Astrocyte (in vitro differentiated cells and primary cell): ENCODE data around the gene RALGPS1. TPM values are rescaled to one million over a fixed set of nuclear protein-coding genes. Genes with fewer than 3 reads are reported as not detected.

ENCODE experiments used
- DNase-seq: peaks from one replicate; pipeline ENCODE4 v3.0.0-alpha.2; 2010; ENCODE audit warnings: low read depth
- FAIRE-seq: peaks from 2 replicates; lab custom pipeline; 2011; peaks lifted over from hg19 to GRCh38; lab: Jason Lieb, UNC
- H2AFZ ChIP-seq: 2 replicates; pipeline ENCODE4 v1.6.0; 2012; ENCODE audit warnings: low read depth, low read length, inconsistent platforms
- H3K27ac ChIP-seq: 2 replicates; pipeline ENCODE4 v1.5.1; 2011; ENCODE audit warnings: low read depth, low read length, inconsistent platforms
- H3K27me3 ChIP-seq: 2 replicates; pipeline ENCODE4 v1.6.0; 2011; ENCODE audit warnings: low read length, inconsistent platforms; ENCODE audit not compliant: insufficient read depth
- H3K36me3 ChIP-seq: 2 replicates; pipeline ENCODE4 v1.5.1; 2011; ENCODE audit warnings: low read length, inconsistent platforms; ENCODE audit not compliant: insufficient read depth
- H3K4me1 ChIP-seq: 2 replicates; pipeline ENCODE4 v1.5.1; 2011; ENCODE audit warnings: low read length, inconsistent platforms; ENCODE audit not compliant: insufficient read depth
- H3K4me2 ChIP-seq: 2 replicates; pipeline ENCODE4 v1.6.0; 2012; ENCODE audit warnings: low read length, inconsistent platforms
- H3K4me3 ChIP-seq: 2 replicates; pipeline ENCODE4 v1.5.1; 2011; ENCODE audit warnings: low read depth, mild to moderate bottlenecking, low read length, inconsistent platforms; ENCODE audit not compliant: insufficient read depth
- H3K79me2 ChIP-seq: 2 replicates; pipeline ENCODE4 v1.6.0; 2012; ENCODE audit warnings: mild to moderate bottlenecking, low read length, inconsistent platforms; ENCODE audit not compliant: insufficient read depth
- H3K9ac ChIP-seq: 2 replicates; pipeline ENCODE4 v1.6.0; 2012; ENCODE audit warnings: mild to moderate bottlenecking, low read length, inconsistent platforms
- H3K9me3 ChIP-seq: 2 replicates; pipeline ENCODE4 v1.5.1; 2012; ENCODE audit warnings: low read depth, mild to moderate bottlenecking, low read length, inconsistent platforms; ENCODE audit not compliant: insufficient read depth
- H4K20me1 ChIP-seq: 2 replicates; pipeline ENCODE4 v1.6.0; 2012; ENCODE audit warnings: low read length, inconsistent platforms; ENCODE audit not compliant: insufficient read depth
- H3K27ac Mint-ChIP-seq: one replicate; pipeline ENCODE4 v1.8.0; 2021; ENCODE audit warnings: mild to moderate bottlenecking, mixed read lengths; ENCODE audit not compliant: unreplicated experiment
- H3K27me3 Mint-ChIP-seq: one replicate; pipeline ENCODE4 v1.8.0; 2021; ENCODE audit warnings: low read depth, mixed read lengths; ENCODE audit not compliant: unreplicated experiment
- H3K36me3 Mint-ChIP-seq: one replicate; pipeline ENCODE4 v1.8.0; 2021; ENCODE audit warnings: low read depth, mixed read lengths; ENCODE audit not compliant: unreplicated experiment
- H3K4me1 Mint-ChIP-seq: one replicate; pipeline ENCODE4 v1.8.0; 2021; ENCODE audit warnings: low read depth, mixed read lengths; ENCODE audit not compliant: unreplicated experiment
- H3K4me3 Mint-ChIP-seq: one replicate; pipeline ENCODE4 v1.8.0; 2021; ENCODE audit warnings: mild to moderate bottlenecking, moderate library complexity, mixed read lengths; ENCODE audit not compliant: unreplicated experiment
- H3K9me3 Mint-ChIP-seq: one replicate; pipeline ENCODE4 v1.8.0; 2021; ENCODE audit warnings: mild to moderate bottlenecking, mixed read lengths; ENCODE audit not compliant: unreplicated experiment
- EZH2 ChIP-seq: IDR thresholded peaks from 2 replicates; pipeline ENCODE4 v1.6.1; 2012; ENCODE audit warnings: mild to moderate bottlenecking, low read length, inconsistent platforms; ENCODE audit not compliant: insufficient read depth
- total RNA-seq: library from RNA; stranded (reverse); gene quantifications from 2 replicates; pipeline ENCODE4 v1.2.1, GENCODE V29; 2021
- TF ChIP-seq, protein P1 (sequence below): IDR thresholded peaks from 2 replicates; pipeline ENCODE4 v1.5.1; 2011; ENCODE audit warnings: low read depth, mild to moderate bottlenecking, inconsistent platforms, low read length, moderate library complexity; ENCODE audit not compliant: insufficient read depth

RALGPS1 gene
- total RNA-seq, 1 donor from 2014 or later = 2.8 TPM

DNA sequence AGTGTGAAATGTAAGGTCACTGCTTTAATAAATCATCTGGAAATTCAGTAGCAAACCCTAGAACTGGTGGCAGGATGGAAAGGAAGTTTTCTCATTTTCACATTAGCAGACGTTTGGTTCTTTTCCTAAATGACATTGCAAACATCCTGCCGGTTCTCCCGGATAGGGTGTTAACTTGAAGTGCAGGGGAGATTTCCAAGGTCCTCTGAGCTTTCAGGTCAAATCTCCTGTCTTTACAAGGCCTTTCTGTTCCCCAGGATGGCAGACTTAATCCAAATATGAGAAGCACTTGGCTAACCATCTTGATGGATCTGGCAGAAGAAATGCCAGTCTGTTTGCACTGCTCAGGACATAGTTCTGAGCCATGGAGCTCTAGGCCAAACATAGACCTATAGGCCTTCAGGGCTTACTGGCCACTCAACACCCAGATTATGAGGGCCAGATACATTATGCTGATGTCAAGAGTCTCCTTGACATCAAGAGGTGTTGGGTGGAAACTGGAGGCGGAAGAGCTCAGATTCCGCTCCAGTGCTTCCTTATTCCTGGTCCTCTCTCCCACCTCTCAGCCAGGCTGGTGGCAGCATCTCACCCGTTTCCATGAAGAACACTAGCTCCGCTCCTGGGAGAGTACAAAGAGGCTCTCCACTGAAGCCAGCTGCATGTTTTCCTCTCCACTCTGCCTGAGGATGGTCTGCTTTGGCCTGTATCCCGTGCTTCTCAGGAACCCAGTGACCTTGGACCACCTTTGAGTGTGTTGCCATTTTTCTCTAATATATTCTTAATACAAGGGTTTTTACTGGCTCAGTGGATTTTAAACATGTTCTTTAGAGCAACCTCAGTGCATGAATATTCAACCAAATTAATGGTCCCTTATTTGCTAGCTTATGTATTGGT is 61.0 kb downstream of the RALGPS1 start:
- Histone ChIP-seq H3K4me2 (no peak overlapping the region), H3K9ac (no peak overlapping the region), H3K4me3 (no peak overlapping the region), H3K9me3 (no peaks in the 10 kb centered on the region), H2AFZ (no peak overlapping the region), H3K27me3 (no peaks in the 10 kb centered on the region), H3K4me1 (no peaks in the 10 kb centered on the region), H3K27ac (no peak overlapping the region), H3K79me2 (no peaks in the 10 kb centered on the region), H3K36me3 (no peaks in the 10 kb centered on the region), H4K20me1 (no peaks in the 10 kb centered on the region)
- TF ChIP-seq, protein P1, sequence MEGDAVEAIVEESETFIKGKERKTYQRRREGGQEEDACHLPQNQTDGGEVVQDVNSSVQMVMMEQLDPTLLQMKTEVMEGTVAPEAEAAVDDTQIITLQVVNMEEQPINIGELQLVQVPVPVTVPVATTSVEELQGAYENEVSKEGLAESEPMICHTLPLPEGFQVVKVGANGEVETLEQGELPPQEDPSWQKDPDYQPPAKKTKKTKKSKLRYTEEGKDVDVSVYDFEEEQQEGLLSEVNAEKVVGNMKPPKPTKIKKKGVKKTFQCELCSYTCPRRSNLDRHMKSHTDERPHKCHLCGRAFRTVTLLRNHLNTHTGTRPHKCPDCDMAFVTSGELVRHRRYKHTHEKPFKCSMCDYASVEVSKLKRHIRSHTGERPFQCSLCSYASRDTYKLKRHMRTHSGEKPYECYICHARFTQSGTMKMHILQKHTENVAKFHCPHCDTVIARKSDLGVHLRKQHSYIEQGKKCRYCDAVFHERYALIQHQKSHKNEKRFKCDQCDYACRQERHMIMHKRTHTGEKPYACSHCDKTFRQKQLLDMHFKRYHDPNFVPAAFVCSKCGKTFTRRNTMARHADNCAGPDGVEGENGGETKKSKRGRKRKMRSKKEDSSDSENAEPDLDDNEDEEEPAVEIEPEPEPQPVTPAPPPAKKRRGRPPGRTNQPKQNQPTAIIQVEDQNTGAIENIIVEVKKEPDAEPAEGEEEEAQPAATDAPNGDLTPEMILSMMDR = no peak
- TF ChIP-seq EZH2 = no peak
- Mint-ChIP-seq H3K27me3 (no peaks in the 10 kb centered on the region), H3K36me3 (no peaks in the 10 kb centered on the region), H3K27ac (no peak overlapping the region), H3K4me3 (no peak overlapping the region), H3K4me1 (no peaks in the 10 kb centered on the region), H3K9me3 (no peaks in the 10 kb centered on the region)
- DNase-seq = no peak
- no peak for FAIRE-seq

DNA sequence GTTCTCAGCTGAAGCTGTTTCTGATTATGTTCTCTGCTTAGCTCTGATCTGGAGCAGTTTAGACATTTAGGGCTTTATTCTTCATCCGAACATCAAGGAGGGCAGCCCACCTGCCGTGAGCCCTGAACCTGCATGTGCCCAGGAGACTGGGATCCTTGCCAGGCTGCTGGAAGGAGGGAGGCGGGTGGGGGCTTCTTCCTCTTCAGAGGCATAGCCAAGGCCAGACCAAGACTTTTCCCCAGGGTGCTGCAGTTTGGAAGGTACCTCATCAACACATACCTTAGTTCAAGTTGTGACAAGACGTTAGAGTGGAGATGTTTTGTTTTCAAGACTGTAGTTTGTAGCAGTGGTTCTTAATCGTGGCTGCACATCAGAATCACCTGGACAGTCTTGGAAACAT is 64.9 kb downstream of the RALGPS1 start:
- FAIRE-seq (no peak), DNase-seq (no peak)
- Mint-ChIP-seq H3K4me1 (no peaks in the 10 kb centered on the region), H3K27ac (no peak overlapping the region), H3K4me3 (no peak overlapping the region), H3K9me3 (peaks cover 2% of the 10 kb centered on the region), H3K27me3 (peaks cover 2% of the 10 kb centered on the region), H3K36me3 (no peaks in the 10 kb centered on the region)
- H3K4me3 ChIP-seq = no peak overlapping the region
- H3K27ac ChIP-seq = no peak overlapping the region
- no peaks in the 10 kb centered on the region for H3K9me3 ChIP-seq
- H3K9ac ChIP-seq = no peak overlapping the region
- H3K36me3 ChIP-seq = no peaks in the 10 kb centered on the region
- H4K20me1 ChIP-seq = no peaks in the 10 kb centered on the region
- TF ChIP-seq EZH2 = no peak
- TF ChIP-seq, protein P1 = no peak
- H3K4me2 ChIP-seq = no peak overlapping the region
- no peak overlapping the region for H2AFZ ChIP-seq
- no peaks in the 10 kb centered on the region for H3K79me2 ChIP-seq
- no peaks in the 10 kb centered on the region for H3K4me1 ChIP-seq
- H3K27me3 ChIP-seq = no peaks in the 10 kb centered on the region

DNA sequence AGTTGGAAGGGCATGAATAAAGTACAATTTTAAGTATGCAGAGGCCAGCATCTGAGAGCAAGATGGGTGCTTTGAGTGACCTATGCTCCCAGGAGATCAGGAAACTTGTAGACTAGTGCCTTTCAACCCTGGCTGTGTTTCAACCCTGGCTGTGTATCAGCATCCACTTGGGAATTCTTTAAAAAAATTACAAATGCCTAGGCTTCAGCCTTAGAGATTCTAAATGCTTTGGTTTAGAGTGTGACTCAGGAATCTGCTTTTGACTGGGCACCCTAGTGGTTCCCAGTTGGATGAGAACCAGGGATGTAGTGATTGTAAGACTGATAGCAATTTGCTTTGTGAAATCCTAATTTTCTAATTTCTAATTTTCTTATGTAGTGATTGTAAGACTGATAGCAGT is 65.6 kb downstream of the RALGPS1 start:
- peaks cover 2% of the 10 kb centered on the region for H3K9me3 Mint-ChIP-seq
- no peak for FAIRE-seq
- H3K9me3 ChIP-seq = no peaks in the 10 kb centered on the region

More for the DNA sequence above, 65.6 kb downstream of the RALGPS1 start:
- Histone ChIP-seq H3K4me3 (no peak overlapping the region), H3K4me1 (no peaks in the 10 kb centered on the region), H3K36me3 (no peaks in the 10 kb centered on the region), H3K4me2 (no peak overlapping the region), H3K9ac (no peak overlapping the region), H3K27ac (no peak overlapping the region), H3K27me3 (no peaks in the 10 kb centered on the region), H3K79me2 (no peaks in the 10 kb centered on the region), H2AFZ (no peak overlapping the region), H4K20me1 (no peaks in the 10 kb centered on the region)
- TF ChIP-seq, protein P1 = no peak
- TF ChIP-seq EZH2 = no peak
- no peaks in the 10 kb centered on the region for H3K4me1 Mint-ChIP-seq
- no peak overlapping the region for H3K4me3 Mint-ChIP-seq
- no peaks in the 10 kb centered on the region for H3K36me3 Mint-ChIP-seq
- H3K27ac Mint-ChIP-seq = no peak overlapping the region
- H3K27me3 Mint-ChIP-seq = peaks cover 2% of the 10 kb centered on the region
- DNase-seq = no peak
